Dedifferentiated amniotic fluid mesenchymal stem cell (primary cell): Measurements from ENCODE around the gene CRADD.
"Not testable (repeated sequence)": the region's sequence is repeated elsewhere in the genome, so short reads cannot be mapped to it uniquely, and the experiment has no call there.

Experiments
- DNase-seq: peaks from one replicate; pipeline ENCODE4 v3.0.0-alpha.2; 2016; ENCODE audit errors: extremely low spot score

CRADD gene

GRCh38 chr12:93706824-93707223, 29.6 kb downstream of the CRADD start:
- DNase-seq, result no peak

- DNase-seq, result no peak
These were observed 30.7 kb downstream of the CRADD start for GRCh38 chr12:93707836-93708235.

- no peak for DNase-seq
These were observed 31.8 kb downstream of the CRADD start for GRCh38 chr12:93708952-93709351.

GRCh38 chr12:93709386-93709785, 32.2 kb downstream of the CRADD start:
- no peak for DNase-seq

- DNase-seq, result no peak
These were observed 33.4 kb downstream of the CRADD start for GRCh38 chr12:93710574-93710926.

DNA sequence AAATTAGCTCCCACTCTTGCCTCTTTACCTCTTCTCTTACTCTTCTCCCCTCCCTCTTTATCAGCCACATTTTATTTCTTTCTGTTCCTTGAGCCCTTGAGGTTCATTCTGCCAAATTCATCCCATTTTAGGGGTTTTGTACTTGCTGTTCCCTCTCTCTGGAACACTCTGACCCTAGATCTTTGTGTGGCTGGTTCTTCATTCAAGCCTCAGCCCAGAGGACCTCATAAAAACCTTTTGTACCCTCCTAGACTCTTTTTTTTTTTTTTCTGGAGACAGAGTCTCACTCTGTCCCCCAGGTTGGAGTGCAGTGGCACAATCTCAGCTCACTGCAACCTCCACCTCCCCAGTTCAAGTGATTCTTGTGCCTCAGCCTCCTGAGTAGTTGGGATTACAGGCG, 34.3 kb downstream of the CRADD start:
- not testable (repeated sequence) for DNase-seq

- DNase-seq, result no peak
These were observed 35.0 kb downstream of the CRADD start for GRCh38 chr12:93712200-93712599.

- no peak for DNase-seq
These were observed 35.9 kb downstream of the CRADD start for GRCh38 chr12:93713060-93713459.

GRCh38 chr12:93713800-93714199, 36.6 kb downstream of the CRADD start:
- DNase-seq, result no peak

- no peak for DNase-seq
These were observed 37.2 kb downstream of the CRADD start for GRCh38 chr12:93714382-93714781.

- DNase-seq, result no peak
These were observed 42.5 kb downstream of the CRADD start for GRCh38 chr12:93719710-93720109.

DNA sequence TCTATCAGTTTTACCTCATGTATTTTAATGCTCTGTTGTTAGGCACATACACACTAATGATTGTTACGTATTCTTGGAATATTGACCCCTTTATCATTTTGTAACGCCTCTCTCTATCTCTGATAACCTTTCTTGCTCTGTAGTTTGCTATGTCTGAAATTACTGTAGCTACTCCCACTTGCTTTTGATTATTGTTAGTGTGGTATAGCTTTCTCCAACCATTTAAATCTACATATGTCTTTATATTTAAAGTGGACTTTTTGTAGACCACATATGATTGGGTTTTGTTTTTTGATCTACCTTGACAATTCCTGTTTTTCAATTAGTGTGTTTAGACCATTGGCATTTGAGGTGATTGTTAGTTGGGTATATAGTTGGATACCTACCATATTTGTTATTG, 43.4 kb downstream of the CRADD start:
- no peak for DNase-seq

DNA sequence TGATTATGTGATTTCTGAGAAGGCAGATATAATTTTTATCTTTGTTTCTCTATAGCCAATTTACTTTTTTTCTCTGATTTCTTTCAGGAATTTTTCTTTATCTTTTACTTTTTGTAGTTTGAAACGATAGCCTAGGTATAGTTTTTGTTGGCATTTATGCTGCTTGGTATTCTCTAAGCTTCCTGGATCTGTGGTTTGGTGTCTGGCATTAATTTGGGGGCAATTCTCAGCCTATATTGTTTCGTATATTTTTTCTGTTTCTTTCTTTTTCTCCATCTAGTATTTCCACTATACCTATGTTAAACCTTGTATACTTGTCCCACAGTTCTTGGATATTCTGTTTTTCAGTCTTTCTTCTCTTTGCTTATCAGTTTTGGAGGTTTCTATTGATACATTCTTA, 45.0 kb downstream of the CRADD start:
- no peak for DNase-seq

- no peak for DNase-seq
These were observed 45.8 kb downstream of the CRADD start for GRCh38 chr12:93722835-93723567.

GRCh38 chr12:93723568-93723930, 46.4 kb downstream of the CRADD start:
- no peak for DNase-seq

DNA sequence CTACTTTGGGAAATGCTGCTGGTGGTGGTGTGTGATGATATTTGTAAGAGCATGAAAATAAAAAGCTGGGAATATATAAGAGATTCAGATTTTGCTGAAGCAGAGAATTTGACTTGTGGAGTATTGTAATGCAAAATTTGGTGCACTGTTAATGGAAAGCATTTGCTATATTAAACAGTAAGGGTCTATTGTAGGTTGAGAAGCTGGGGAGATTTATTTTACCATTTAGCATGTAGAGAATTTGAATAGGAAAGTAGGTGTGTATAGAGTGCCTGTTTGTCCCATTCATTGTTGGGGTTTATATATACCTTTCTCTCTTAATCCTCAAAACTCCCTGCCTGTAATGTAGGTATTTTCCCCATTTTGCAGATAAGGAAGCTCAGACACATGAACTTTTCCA, 48.4 kb downstream of the CRADD start:
- no peak for DNase-seq

DNA sequence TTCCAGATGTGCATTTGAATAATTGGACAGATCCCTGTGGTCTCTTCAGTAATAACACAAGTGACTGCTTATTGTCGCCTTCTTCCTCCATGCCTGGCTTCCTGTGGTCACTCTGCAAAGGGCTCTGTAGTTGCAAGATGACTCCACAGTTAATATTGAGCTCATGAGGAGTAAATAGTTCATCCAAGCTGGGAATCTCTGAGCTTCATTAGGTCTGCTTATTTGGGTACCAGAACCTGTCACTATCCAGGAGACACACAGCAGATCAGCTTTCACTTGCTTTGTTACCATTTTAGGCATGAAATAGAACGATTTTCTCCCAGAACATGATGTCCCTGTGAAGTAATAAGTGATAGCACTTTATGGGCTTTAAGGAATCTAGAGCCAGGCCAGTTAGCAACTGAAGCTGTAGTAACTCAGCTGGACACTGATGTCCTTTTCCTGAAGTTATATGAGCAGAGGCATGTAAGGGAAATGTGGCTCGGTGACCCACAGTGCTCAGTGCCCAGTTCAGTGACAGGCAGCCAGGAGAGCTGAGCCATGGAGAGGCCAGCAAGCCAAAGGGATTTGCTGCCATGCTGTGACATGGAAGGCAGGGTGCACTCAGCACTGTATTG, 50.1 kb downstream of the CRADD start:
- DNase-seq, result no peak

- no peak for DNase-seq
These were observed 50.7 kb downstream of the CRADD start for GRCh38 chr12:93727911-93728310.

DNA sequence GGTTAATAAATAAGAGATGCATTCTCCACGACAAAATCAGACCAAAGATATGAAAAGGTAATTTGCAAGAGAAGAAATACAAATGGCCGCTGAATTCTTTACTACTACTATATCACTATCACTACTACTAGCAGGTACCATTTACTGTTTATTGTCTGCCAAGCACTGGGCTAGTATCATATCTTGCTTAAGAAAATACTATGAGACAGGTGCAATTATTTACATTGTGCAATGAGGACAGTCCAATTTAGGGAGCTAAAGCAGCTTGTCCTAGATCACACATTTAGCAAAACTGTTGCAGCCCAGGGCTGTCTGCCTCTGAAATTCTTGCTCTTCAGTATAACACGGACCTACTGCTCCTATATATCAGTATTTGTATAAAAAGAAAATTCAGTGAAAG, 52.8 kb downstream of the CRADD start:
- DNase-seq, result no peak

DNA sequence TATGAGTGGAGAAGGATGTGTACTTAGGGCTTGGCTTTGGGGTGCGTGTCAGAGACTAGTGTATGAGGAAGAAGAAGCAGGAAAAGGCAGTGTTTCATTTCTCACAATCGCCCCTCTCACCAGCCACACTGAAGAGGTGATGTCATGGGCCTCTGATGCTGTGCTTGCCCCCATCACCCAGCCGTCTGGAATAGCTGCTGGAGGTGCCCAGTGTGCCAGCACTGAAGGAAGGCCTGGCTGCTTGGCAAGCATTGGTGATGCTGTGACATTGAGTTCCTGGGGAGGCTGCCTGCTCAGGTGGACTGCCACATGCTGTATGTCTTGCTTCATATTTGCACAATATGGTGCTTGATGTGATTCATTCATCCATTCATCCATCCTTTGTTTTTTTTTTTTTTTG, 56.2 kb downstream of the CRADD start:
- DNase-seq, result no peak

- no peak for DNase-seq
These were observed 56.8 kb downstream of the CRADD start for GRCh38 chr12:93733928-93734327.

DNA sequence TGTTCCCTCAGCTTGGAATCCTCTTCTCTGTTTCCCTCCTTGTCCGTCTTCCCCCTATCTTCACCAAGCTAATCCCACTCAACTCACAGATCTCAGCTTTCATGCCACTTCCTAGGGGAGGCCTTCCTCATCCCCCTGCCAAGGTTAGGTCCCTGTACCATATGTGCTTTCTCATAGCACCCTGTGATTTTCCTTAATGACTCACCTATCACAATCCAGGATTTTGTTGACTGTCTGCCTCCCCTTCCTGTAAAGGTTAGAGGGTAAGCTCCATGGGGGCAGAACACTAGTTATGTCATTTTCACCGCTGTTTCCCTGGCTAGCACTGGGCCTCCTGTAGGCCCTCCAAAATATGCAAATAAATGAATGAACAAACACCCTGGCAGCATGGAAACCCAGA, 57.6 kb downstream of the CRADD start:
- DNase-seq, result no peak

DNA sequence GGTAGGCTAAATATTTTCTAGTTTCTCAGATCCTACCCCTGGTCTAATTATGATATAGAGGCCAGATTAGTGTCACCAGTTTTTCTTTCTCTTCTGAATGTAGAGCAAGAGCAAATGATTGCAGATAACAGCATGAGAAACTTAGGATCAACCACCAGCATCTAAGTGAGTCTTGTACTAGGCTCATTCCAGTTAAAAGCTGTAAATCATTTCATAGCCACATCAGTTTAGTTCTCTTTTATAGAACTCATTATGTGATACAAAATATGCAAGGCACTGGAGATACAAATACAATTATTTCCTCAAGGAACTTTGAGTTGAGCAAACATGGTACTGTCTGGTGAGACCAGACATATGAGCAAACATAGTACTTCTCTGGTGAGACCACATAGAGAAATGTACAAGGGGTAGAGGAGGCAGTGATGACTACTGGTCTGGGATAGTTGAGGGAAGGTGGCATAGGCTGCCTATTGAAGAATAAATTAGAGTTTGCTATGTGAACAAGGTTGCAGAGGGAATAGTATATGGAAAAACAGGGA, 59.5 kb downstream of the CRADD start:
- no peak for DNase-seq
